Liver (tissue), 3 donors: ENCODE measurements around the gene NDUFS2.

Experiments used
- GABPA ChIP-seq, 2 donors: IDR thresholded peaks in 1 of 2; conservative IDR thresholded peaks in 1 of 2; 2 replicates each; pipeline ENCODE4 v1.6.1; 2016; ENCODE audit warnings: antibody characterized with exemption in 2 of 2, mild to moderate bottlenecking in 1 of 2, moderate library complexity in 1 of 2
- TAF1 ChIP-seq: conservative IDR thresholded peaks from 2 replicates; pipeline ENCODE4 v1.6.1; 2016; ENCODE audit warnings: antibody characterized with exemption, mild to moderate bottlenecking
- YY1 ChIP-seq: IDR thresholded peaks from 2 replicates; pipeline ENCODE4 v1.6.1; 2016; ENCODE audit warnings: antibody characterized with exemption, mild to moderate bottlenecking
- TF ChIP-seq, protein P1 (sequence below): fragments of 150-350 bp; IDR thresholded peaks from 2 replicates; pipeline ENCODE4 v1.5.1; 2017; ENCODE audit warnings: improper control_type of control experiment, low read depth, low read length; ENCODE audit not compliant: missing input control
- donor health status: healthy.
- donor health status: healthy.

DNA sequence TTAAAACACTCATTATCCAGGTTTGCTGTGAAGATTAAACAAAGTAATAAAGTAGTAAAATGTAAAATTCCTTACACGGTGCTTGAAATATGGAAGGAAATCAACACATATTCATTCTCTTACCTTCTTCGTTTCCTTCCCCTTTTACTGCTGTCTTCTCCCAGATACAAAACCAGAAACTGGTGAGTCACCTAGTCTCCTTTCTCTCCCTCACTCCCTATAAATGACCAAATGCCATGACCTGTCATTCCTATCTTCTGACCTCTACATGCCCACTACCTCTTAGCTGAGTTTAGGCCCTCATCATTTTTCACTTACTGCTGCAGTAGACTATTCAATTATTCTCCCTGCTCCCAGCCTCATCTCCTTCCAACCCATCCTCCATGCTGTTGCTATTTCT lies 40.1 kb downstream of the NDUFS2 start:
- TF ChIP-seq, protein P1, sequence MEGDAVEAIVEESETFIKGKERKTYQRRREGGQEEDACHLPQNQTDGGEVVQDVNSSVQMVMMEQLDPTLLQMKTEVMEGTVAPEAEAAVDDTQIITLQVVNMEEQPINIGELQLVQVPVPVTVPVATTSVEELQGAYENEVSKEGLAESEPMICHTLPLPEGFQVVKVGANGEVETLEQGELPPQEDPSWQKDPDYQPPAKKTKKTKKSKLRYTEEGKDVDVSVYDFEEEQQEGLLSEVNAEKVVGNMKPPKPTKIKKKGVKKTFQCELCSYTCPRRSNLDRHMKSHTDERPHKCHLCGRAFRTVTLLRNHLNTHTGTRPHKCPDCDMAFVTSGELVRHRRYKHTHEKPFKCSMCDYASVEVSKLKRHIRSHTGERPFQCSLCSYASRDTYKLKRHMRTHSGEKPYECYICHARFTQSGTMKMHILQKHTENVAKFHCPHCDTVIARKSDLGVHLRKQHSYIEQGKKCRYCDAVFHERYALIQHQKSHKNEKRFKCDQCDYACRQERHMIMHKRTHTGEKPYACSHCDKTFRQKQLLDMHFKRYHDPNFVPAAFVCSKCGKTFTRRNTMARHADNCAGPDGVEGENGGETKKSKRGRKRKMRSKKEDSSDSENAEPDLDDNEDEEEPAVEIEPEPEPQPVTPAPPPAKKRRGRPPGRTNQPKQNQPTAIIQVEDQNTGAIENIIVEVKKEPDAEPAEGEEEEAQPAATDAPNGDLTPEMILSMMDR: no peak
- no peak for TF ChIP-seq YY1
- TF ChIP-seq GABPA (IDR thresholded peaks at IDR 0.05 in 1 of 2, conservative IDR thresholded peaks at IDR 0.05 in 1 of 2): no peak
- no peak for TF ChIP-seq TAF1
